Stimulated activated CD4-positive, alpha-beta T cell treated with anti-CD3 and anti-CD28 coated beads, Interleukin-1b, Interleukin-23, amount 100 ng/mL, for 24 hours (primary cell): ENCODE data around the gene PDE1C.

Source experiments
- DNase-seq, 4 experiments: peaks; one replicate each; pipeline ENCODE4 v3.0.0-alpha.2; 2020; ENCODE audit warnings: low read depth in 4 of 4, low spot score in 1 of 4

The PDE1C gene

GRCh38 chr7:31720366-31720765 is 349.8 kb downstream of the PDE1C start:
- DNase-seq, result no peak

- no peak for DNase-seq
Measured at GRCh38 chr7:31716355-31716754, 353.9 kb downstream of the PDE1C start.

- no peak for DNase-seq
Measured at GRCh38 chr7:31710171-31710570, 360.0 kb downstream of the PDE1C start.

GRCh38 chr7:31707089-31707488 is 363.1 kb downstream of the PDE1C start:
- no peak for DNase-seq

- DNase-seq, result no peak
Measured at GRCh38 chr7:31705377-31705776, 364.8 kb downstream of the PDE1C start.

- no peak for DNase-seq
Measured at GRCh38 chr7:31702354-31702753, 367.9 kb downstream of the PDE1C start.
